CD4-positive, alpha-beta T cell treated with Interleukin-1 beta for 1 hour (primary cell): ENCODE measurements around the gene MORC2.

Experiments used
- DNase-seq, 2 donors: peaks; one replicate each; pipeline ENCODE4 v3.0.0-alpha.2; 2020 to 2022

Gene MORC2

DNA sequence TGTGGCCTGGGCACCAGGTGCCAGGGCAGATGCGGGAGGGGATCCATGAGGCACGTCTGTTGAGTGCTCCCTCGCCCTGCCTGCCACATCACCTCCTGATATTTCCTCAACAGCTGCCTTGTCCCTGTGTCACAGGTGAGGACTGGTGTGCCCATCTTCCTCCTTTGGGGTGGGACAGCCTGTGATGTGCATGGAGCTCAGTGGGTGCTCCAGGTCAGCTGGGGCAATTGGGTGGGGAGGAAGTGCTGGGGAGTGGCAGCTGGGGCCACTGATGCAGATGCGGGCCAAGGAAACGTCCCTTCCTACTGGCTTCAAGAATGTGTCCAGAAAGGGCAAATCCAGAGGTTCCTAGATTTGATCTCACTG lies 83.6 kb downstream of the MORC2 start:
- no peak for DNase-seq

GRCh38 chr22:30884211-30885000 lies 84.2 kb downstream of the MORC2 start:
- no peak for DNase-seq

DNA sequence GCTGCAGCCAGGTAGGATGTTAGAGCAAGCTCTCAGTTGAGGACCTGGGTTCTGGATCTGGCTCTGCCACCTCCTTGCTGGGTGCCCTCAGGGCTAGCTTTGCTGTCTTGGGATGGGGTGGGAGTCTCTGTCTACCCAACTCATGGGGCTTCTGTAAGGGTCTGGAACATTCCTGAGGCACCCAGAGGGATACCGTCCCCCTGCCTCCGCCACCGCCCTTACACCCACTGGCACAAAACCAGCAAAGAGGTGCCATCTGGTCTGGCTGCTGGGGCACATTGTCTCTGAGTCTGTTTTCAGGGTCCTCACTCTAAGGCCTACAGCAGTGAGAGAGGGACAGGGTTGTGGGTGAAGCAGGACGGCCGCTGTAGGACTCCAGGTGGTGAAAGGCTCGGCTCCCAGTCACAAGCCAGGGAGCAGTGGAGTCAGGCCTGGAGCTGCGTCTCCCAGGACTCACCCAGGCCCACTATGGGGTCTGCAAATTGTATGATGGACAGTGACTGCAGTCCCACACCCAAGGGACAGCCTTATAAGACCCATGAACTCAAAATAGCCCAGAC lies 84.9 kb downstream of the MORC2 start:
- DNase-seq: no peak

DNA sequence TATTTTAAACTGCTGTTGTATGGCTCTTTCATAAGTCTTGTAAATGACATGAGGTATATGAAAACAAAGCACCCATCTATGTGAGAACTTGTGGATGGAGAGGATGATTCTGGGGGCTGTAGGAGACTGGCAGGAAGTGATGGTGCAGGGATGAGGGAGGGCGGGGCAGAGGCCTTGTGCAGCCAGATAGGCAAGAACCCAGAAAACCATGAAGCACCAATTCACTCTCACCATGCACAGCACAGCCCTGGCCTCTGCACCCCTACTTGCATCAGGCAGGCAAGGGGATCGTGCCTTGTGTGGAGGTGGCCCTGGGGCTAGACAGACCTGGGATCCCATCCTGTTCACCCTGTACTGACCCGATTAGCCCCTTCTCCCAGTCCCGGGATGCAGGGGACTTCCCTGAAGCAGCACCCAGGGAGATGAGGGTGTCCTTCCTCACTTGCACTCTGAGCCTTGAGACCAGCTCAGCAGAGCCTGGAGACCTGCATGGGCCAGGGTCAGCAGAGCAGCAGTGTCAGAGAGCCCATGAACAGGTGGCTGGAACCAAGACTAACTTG lies 85.5 kb downstream of the MORC2 start:
- no peak for DNase-seq

- DNase-seq: no peak
These were observed 86.3 kb downstream of the MORC2 start for GRCh38 chr22:30882184-30882717.

- DNase-seq: no peak
These were observed 87.0 kb downstream of the MORC2 start for GRCh38 chr22:30881361-30882183.

DNA sequence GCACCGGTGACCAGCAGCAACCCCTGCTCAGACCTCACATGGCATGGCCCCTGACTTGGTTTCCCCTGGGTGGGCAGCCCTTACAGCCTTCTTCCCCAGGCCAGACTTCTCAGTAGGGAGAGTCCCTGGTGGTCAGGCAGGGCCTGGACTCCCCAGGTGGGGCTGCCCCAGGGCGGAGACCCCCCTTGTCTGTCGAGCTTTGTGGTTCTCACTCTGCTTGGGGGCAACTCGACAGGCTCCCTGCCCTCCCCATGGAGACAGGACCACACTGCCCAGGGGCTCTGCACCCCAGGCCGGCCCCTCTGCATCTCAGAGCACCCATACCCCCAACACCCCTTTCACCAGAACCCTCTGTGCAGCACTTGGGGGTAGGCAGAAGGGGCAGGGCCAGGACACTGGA lies 87.7 kb downstream of the MORC2 start:
- DNase-seq: no peak

DNA sequence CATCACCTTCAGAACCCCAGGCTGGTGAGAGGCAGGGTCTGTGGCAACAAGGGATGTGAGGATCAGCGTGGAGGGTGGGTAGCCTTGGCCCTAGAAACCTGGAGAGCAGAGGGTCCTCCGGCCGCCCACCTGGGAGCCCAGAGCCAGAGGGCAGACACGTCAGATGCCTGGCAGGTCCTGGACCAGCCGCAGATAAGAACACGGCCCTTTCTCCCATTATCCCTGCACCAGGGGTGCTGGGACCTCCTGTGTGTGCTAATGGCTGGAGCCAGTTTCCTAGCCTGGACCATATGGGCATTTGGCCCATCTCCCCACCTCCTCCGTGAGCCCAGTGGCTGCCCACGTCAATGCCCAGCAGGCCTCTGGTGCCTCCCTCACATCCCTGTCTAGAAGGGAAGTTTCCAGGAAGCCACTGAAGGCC lies 88.4 kb downstream of the MORC2 start:
- no peak for DNase-seq

- DNase-seq: no peak
These were observed 89.2 kb downstream of the MORC2 start for GRCh38 chr22:30879415-30879797.

GRCh38 chr22:30878516-30879414 lies 89.8 kb downstream of the MORC2 start:
- no peak for DNase-seq

- no peak for DNase-seq
These were observed 90.7 kb downstream of the MORC2 start for GRCh38 chr22:30877662-30878515.

DNA sequence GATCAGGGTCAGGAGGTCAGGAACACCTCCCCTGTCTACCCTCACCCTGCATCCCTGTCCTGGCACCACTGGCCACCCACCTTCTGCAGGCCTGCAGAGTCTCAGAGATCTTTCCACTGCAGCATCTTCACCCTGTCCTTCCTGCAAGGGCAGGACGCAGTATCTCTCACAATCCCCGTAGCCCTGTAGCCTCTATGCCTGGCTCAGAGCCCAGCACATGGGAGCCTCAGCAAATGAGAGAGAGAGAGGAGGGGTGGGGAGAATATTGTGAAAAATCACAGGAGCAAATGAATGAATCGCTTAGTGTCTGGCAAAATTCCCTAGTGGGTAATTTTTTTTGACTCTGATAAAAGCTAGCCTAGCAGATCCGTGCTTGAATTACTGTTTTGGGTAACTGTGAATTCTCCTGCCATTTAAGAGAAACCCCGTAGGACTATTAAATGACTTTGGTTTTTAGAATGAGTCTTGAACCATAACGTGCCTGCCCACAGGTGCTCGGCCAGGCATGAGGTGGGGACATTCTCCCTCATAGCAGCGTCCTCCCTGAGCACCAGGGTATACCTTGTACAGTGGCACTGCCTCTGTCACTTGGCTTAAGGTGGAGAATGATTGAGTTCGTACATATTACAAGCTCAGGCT lies 91.5 kb downstream of the MORC2 start:
- no peak for DNase-seq

- no peak for DNase-seq
These were observed 92.3 kb downstream of the MORC2 start for GRCh38 chr22:30876221-30876751.

DNA sequence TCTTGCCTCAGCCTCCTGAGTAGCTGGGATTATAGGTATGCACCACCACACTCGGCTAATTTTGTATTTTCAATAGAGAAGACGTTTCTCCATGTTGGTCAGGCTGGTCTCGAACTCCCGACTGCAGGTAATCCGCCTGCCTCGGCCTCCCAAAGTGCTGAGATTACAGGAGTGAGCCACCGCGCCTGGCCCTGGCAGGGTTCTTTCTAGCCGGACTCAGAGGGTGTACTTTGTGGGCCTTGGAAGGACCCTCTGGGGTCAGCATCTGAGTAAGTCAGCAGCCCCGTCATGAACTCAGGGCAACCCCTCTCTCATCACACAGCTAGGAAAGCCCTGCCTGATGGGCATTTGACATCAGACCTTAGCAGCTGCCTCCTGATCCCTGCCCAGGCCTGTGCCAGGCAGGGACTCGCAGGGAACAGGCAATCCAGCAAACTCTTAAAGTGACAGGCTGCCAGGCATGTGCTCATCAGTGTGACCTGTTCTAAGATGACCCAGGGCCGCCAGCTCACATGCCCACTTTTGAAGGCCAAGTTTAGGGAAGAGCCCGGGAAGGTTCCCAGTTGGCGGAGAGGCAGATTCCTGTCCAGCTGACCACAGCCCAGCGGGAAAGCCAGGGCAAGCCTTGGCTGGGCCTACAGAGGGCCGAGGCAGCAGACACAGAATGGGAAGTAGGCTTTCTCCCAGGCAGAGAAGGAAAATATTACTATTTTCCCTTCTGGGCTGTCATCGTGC lies 92.9 kb downstream of the MORC2 start:
- DNase-seq: no peak
